GM18520 (cell line): ENCODE results near the gene SYTL2.
A peak's percentile ranks its signal among the peaks of the same experiment; 100 is the strongest.
"Not testable (repeated sequence)": the region's sequence is repeated elsewhere in the genome, so short reads cannot be mapped to it uniquely, and the experiment has no call there.

Experiments used
- ATAC-seq: cut with Tn5 transposase; IDR thresholded peaks from one replicate; pipeline ENCODE4 v1.9.1; 2021; ENCODE audit not compliant: unreplicated experiment

SYTL2 gene, protein sequence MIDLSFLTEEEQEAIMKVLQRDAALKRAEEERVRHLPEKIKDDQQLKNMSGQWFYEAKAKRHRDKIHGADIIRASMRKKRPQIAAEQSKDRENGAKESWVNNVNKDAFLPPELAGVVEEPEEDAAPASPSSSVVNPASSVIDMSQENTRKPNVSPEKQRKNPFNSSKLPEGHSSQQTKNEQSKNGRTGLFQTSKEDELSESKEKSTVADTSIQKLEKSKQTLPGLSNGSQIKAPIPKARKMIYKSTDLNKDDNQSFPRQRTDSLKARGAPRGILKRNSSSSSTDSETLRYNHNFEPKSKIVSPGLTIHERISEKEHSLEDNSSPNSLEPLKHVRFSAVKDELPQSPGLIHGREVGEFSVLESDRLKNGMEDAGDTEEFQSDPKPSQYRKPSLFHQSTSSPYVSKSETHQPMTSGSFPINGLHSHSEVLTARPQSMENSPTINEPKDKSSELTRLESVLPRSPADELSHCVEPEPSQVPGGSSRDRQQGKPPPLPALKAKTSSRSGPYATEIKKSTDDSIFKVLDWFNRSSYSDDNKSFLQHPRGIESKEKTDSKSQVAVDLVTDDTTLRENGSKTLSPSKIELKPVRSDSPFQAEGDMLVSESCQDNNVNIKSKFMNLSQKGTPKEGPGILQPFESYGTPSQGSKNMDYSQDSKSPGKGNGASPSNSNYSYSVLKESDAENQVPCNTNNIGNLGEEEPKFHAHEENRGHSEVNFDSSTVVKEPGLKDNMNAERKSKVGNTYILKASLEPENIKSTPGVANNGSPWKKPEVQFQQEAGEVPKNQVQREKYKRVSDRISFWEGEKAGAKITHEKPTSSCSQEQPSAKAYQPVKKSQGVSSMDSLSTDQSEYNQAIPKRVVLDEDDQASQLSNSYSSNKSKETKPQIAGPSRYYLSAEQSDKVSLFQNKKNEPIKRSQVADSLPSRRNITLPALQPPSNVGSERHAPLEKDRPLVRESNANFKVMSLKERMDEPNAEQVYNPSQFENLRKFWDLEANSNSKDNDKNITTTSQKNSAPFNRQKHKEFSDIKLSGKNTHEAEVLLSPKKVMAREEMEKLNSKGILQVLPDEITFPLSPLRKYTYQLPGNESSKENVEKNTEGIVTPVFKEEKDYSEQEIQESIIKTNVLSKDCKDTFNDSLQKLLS (N-terminal part only)

DNA sequence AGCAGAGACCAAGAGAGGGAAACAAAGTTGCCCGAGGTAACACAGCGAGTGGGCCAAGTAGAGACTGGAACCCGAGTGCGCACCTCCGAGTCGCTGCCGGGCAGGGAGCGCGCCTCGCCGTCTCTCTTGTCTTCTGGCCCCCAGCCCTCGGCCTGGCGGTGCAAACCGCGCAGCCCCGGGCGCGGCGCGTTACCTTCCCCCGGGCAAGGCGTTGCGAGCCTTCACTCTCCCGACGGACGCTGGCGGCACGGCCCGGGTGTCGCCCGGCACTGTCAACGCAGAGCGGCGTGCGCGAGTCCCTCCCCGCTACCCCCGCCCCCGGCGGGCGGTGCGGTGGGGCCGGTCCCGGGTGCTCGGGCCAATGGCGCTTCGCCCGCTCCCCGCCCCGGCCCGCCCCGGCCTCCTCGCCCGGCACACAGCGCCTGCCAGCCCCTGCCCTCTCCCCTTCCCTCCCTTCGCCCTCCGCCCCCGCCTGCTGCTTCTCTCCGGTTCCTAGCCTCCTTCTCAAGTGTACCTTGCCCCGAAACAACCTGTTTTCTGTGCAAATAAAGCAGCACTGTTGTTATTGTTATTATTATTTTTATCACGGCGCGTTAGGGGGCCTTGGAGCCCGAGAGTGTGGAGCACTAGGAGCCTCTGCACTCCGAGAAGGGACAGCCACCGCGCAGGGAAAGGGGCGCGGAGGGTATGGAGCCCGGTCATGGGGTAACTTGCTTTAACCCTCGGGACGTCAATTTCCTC is at the start of gene SYTL2:
TSS of gene SYTL2 (minus strand) at position 271 of the 741 bp plus-strand sequence. CDS start 53,416 bp downstream, outside the sequence.
- ATAC-seq: peak; percentile 80

DNA sequence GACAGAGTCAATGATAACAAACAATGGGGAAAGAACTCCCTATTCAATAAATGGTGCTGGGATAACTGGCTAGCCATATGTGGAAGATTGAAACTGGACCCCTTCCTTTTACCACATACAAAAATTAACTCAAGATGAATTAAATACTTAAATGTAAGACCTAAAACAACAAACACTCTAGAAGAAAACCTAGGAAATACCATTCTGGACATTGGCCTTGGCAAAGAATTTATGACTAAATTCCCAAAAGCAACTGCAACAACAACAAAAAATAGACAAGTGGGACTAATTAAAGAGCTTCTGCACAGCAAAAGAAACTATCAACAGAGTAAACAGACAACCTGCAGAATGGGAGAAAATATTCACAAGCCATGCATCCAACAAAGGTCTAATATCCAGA is 48.6 kb upstream of the SYTL2 start:
- ATAC-seq: not testable (repeated sequence)

DNA sequence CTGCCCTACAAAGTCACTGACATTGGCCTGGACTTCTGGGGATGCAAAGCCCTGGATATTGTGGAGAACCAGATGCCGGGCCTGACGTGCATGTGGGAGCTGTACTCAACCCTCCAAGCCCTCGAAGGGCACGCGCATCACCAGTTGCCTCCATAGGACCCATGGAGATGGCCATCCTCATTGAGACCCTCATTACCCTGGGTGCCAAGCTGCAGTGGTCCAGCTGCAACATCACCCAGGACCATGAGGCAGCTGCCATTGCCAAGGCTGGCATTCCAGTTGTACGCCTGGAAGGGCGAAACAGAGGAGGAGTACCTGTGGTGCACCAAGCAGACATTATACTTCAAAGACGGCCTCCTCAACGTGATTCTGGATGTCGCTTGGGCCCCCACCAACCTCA is 46.2 kb upstream of the SYTL2 start:
- no peak for ATAC-seq

DNA sequence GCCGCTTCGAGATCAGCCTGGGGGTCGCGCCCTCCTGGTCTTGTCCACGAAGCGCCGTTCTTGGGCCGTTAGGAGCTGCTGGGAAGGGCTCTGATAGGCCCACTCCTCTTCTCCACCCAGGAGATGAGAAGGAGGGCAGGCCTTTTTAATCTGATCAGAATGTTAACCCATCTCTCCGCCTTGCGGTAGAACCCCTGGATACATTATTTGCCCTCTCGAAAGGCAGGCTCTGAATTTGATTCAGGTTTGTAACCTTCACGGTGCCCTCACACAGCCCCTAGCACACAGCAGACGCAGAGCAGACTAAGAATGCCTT is 44.4 kb upstream of the SYTL2 start, which contains the start of gene CCDC83:
TSS of gene CCDC83 (plus strand) at position 43 of the 316 bp plus-strand sequence. CDS start 9,741 bp downstream, outside the sequence.
- ATAC-seq: no peak

DNA sequence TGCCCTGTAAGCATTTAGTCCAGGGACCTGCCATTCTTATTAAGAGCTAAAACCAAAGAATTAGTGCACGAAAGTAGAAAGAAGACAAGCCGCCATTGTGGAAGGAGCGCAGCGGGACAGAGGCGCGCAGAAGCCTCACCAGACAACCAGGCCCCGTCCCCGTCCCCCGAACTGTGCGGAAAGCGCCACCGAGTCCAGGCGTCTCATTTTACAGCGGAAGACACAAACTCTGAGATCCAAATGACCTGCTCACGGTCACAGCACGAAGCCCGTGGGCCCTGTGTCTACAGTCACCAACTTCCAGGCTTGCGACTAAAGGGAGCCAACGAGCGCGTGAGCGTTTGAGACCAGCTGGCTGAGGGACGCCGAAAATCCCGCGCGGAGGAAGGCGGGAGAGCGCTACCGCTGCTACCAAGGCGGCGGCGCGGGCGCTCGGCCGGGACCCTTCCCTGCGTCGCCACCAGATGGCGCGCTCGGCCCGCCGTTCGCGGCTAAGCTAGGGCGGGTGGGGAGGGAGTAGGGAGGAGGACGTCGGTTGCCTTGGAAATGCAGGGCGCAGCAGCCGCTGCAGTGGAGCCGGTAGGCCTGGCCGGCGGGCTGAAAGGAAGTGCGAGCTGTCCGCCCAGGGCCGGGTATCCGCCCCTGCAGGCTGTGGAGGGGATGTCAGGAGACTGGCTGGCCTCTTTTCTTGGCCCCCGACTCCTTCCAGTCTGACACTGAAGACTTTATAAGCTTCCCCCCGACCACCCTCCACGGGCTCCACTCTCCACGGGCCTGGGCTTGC is 43.8 kb upstream of the SYTL2 start:
- ATAC-seq: peak; percentile 99

DNA sequence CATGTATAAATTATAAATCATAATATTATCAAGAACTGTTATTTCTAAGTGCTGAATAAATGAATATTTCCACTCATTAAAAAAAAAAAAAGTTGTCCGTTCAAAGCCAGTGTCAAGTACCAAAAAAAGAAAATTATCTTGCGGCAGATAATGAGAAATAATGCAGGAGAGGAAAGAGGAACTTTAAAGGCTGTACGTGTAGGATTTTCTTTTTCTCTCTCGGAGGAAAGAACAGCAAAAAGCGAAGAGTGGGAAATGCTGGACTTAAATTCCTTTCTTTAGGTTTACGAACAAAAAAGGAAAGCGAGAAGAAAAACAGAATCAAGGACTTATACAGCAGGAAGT is 43.2 kb upstream of the SYTL2 start:
- no peak for ATAC-seq

DNA sequence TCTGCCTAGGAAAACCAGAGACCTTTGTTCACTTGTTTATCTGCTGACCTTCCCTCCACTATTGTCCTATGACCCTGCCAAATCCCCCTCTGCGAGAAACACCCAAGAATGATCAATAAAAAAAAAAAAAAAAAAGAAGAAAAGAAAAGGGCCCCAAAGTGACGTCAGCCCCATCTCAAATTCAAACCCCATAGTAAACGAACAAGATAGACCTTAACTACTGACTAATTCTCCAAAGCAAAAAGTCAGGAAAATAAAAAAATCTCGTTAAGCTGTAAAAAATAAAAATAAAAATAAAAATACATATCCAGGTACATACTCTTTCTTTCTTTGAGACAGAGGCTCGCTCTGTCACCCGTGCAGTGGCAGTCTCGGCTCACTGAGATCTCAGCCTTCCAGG is 42.6 kb upstream of the SYTL2 start:
- ATAC-seq: not testable (repeated sequence)

DNA sequence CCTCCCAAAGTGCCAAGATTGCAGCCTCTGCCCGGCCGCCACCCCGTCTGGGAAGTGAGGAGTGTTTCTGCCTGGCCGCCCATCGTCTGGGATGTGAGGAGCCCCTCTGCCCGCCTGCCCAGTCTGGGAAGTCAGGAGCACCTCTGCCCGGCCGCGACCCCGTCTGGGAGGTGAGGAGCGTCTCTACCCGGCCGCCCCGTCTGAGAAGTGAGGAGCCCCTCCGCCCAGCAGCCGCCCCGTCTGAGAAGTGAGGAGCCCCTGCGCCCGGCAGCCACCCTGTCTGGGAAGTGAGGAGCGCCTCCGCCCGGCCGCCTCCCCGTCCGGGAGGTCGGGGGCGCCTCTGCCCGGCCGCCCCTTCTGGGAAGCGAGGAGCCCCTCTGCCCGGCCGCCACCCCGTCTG is 41.8 kb upstream of the SYTL2 start:
- not testable (repeated sequence) for ATAC-seq

DNA sequence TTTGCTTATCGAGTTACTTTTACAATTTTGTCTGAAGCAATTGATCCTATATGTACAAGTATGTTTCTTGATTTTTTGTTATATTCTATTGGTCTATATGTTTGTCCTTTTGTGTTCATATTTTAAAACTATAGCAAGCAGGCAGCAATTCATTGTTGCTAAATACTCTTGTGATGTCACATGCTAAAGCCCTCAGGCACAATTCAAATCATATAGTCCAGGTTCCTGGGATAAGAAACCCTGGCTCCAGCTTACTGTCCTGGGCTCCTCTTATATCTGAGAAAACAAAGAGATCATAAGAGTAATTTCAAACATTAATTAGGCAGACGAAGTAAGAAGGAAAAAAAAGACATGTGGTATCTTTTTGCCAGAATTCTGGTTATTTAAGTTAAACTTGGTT is 37.6 kb upstream of the SYTL2 start:
- no peak for ATAC-seq

DNA sequence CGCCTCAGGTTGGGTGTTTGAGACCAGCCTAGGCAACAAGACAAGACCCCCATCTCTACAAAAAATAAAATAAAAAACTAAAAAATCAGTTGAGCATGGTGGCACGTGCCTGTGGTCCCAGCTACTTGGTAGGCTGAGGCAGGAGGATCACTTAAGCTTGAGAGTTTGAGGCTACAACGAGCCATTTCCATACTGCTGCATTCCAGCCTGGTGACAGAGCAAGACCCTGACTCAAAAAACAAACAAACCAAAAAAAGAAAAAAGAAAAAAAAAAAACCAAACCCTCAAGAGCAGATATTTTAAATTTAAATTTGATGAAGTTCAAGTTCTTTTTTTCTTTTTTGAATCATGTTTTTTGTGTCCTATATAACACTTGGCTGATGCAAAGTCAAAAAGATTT is 37.1 kb upstream of the SYTL2 start:
- no peak for ATAC-seq

DNA sequence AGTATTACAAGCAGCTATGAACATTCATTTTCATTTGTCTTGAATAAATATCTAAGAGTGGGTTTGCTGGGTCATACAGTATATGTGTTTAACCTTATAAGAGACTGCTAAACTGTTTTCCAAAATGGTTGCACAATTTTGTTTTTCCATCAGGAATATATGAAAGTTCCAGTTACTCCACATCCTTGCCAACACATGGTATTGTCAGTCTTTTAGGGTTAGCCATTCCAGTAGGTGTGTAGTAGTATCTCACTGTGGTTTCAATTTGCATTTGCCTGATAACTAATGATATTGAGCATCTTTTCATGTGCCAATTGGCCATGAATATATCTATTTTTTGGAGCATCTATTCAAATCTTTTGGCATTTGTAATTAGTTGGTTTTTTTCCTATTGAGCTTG is 36.5 kb upstream of the SYTL2 start:
- ATAC-seq: no peak

DNA sequence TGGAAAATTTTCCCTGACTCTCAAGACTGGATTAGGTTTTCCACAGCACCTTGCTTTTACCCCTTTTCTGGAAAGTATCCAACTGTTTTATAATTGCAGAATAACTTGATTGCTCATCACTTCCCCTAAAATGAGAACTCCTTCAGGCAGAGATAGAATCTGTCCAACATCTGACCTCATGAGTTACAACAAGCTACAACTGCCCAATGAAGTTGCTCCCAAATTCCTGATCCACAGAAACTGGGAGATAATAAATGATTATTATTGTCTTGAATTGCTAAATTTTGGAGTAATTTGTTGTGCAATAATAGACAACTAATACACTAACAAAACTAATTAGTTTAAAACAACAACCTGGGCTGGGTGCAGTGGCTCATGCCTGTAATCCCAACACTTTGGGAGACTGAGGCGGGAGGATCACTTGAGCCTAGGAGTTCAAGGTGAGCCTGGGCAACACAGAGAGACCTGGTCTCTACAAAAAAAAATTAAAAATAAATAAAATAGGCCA is 34.2 kb upstream of the SYTL2 start:
- ATAC-seq: no peak

DNA sequence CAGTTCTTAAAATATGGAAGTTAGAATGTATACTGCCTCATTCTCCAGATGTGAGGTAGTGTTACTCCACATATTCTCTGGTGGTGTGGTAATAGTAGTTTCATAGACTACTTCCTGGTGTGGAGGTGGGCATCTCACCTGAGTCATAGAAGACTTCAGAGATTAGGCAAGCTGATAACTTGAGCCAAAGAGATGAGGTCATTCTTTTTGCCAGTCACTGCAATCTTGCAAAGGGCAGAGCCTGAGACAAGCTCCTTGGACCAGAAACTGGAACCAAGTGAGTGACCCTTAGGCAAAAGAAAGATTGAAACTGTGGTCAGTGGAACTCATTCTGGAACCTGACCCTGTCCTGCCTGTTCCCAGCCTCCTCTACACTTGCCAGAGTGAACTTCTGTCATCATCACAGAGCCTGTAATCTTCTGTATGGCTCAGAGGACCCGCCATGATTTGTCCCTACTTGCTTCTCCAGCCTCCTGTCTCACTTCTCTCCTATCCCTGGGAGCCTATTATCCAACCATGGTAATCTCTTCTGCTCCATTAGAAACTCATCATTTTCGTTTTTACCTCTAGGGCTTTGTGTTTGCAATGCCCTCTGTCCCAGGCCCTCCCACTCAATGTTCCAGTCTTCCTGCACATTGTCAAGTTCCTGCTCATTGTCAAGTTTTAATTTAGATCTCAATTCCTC is 33.6 kb upstream of the SYTL2 start:
- peak; percentile 55 for ATAC-seq

DNA sequence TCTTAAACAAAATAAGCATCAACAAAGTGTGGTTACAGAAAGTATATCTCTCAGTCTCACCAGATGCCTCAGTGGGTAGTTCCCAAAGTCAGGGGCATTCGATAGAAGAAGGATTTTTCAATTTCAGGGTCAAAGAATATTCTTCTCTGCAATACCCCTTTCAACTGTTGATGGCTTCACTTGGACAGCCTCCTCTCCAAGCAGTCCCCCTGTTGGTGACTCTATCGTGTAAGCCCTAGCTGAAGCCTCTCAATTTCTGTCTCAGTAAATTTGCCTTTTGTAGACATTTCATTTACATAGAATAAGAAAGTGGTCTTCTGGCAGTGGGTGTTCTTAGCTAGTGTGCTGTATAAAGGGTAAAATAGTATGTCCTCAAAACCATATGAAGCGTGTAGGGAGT is 33.0 kb upstream of the SYTL2 start:
- ATAC-seq: no peak

DNA sequence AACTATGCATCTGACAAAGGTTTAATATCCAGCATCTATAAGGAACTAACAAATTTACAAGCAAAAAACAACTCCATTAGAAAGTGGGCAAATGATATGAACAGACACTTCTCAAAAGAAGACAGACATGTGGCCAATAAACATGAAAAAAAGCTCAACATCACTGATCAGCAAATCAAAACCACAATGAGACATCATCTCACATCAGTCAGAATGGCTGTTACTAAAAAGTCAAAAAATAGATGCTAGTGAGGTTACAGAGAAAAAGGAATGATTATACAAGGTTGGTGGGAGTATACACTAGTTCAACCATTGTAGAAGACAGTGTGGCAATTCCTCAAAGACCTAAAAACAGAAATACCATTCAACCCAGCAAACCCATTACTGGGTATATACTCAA is 30.0 kb upstream of the SYTL2 start:
- ATAC-seq: not testable (repeated sequence)

DNA sequence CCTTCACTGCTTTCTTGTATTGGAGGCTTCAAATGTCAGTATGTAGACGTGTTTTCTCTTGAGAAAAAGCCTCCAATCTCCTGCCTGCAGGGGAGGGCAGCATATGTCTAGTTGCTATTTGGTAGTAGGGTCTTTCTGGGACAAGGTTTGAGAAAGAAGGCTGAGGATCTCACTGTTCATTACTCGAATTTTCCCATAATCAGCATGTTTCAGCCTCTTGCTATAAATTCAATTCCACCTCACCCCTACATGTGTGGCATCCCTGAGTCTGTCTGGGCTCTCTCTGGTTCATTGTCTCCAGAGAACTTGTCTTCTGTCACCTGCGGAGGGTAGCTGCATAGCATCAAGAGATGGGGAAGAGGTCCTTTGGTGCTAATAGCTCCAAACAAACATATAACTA is 24.8 kb upstream of the SYTL2 start:
- ATAC-seq: no peak

DNA sequence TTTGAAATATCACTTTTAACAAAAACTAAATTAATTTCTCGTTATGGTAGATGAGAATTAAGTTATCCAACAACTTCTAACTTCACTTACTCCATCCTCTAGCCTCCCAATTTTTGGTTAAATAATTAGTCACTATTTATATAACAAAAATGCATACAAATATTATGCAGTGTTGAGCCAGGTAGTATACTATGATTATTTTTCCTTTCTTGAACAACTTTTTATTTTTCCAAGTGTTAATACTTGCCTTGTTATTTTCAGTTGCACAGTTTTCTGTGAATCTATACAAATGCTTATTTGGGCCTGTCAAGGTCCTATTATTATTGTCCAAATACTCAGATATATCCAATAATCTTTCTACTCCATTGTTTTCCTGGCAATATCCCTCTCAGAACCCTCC is 24.3 kb upstream of the SYTL2 start:
- ATAC-seq: no peak

DNA sequence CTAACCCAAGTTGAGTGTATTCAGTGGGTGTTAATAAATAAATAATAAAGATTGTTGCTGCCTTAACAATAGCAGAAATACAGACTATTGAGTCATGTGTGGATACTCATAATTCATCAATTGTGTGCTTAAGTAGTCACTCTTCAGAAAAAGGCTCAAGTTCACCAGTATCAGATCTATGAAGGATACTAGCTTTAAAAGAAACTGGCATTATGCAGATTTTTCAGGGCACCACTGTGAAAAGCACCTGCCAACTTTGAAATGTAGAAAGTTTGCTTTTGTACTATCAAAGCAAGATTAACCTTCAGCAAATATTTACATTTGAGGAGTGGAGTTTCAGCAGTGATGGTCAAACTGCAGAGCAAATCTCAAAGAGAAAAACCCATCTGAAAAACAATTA is 20.1 kb upstream of the SYTL2 start:
- no peak for ATAC-seq

DNA sequence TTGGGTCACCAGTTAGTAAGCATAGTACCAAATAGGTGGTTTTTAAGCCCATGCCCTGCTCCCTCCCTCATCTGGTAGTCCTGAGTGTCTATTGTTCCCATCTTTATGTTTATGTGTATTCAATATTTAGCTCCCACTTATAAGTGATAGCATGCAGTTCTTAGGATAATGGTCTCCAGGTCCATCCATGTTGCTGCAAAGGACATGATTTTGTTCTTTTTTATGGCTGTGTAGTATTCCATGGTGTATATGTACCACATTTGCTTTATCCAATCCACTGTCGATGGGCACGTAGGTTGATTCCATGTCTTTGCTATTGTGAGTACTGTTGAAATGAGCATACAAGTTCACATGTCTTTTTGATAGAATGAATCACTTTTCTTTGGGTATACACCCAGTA is 18.2 kb upstream of the SYTL2 start:
- ATAC-seq: no peak

DNA sequence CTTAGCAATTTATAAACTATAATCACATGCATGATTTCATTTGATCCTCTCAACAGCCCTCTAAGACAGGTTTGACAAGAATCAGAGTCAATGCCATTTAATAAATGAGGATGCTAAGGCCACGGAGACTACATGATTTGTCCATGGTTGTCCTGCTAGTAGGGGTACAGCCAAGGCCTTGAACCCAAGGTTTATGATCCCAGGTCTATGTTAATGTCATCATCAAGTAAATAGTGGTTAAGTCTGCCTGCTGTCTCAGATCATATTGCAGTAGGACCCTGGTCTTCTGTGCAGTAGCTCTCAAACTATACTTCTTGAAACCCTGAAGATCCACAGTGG is 17.7 kb upstream of the SYTL2 start:
- ATAC-seq: no peak
